ENCODE data around the gene SLC2A11. TPM values are rescaled to one million over a fixed set of nuclear protein-coding genes. Genes with fewer than 3 reads are reported as not detected.
A peak's percentile ranks its signal among the peaks of the same experiment; 100 is the strongest.

The SLC2A11 gene
- polyA plus RNA-seq, 3 donors, result 6.2 to 12.3 (median 10.3) TPM

DNA sequence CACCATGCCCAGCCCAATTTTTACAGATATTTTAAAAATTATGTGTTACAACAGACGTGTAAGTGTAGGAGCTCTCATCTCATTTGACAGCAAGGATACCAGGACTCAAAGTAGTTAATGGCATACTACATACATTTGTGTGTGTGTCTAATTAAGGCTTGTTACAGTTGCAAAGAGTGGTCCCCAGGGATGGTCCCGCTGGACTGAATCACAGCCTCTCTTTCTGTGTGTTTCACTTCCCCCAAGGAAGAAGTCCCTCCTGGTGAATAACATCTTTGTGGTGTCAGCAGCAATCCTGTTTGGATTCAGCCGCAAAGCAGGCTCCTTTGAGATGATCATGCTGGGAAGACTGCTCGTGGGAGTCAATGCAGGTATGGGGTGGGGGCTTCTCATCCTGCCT, 17.2 kb downstream of the SLC2A11 start:
- WGBS, 3 donors, result 88 to 94% (median 91%) methylated on average over 4 of the region's 4 CpGs
- no peak overlapping the region for H3K27ac ChIP-seq (ENCODE audit: low read depth, low read length)

DNA sequence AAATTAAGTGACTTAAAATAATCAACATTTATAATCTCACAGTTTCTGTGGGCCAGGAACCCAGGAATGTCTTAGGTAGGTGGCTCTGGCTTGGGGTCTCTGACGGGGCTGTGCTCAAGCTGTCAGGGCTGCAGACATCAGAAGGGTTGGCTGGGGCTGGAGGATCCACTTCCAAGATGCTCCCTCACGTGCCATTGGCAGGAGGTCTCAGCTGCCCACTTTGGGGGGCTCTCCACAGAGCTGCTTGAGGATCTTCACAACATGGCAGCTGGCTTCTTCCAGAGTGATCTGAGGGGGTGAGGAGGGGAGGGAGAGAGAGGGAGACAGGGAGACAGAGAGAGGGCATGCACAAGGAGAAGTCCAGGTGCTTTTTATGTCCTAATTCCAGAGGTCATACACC, 18.1 kb downstream of the SLC2A11 start:
- 89 to 97% (median 92%) methylated on average over 2 of the region's 2 CpGs for WGBS, 3 donors
- H3K27ac ChIP-seq (ENCODE audit: low read depth, low read length), result no peak overlapping the region

DNA sequence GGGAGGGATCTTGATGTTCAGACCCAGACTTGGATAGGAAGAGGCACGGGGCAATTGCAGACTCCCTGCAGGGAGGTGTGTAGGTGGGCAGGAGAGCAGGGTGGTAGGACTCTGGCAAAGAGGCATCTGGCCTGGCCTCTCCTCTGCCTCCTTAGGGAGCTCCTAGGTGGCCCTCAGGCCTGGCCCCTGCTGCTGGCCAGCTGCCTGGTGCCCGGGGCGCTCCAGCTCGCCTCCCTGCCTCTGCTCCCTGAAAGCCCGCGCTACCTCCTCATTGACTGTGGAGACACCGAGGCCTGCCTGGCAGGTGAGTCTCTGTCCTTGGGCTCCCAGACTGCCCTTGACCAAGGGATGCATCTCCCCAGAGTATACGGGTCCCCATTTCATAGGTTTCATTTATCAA, 19.9 kb downstream of the SLC2A11 start:
- H3K27ac ChIP-seq (ENCODE audit: low read depth, low read length), result no peak overlapping the region
- 90 to 95% (median 94%) methylated on average over 8 of the region's 8 CpGs for WGBS, 3 donors

DNA sequence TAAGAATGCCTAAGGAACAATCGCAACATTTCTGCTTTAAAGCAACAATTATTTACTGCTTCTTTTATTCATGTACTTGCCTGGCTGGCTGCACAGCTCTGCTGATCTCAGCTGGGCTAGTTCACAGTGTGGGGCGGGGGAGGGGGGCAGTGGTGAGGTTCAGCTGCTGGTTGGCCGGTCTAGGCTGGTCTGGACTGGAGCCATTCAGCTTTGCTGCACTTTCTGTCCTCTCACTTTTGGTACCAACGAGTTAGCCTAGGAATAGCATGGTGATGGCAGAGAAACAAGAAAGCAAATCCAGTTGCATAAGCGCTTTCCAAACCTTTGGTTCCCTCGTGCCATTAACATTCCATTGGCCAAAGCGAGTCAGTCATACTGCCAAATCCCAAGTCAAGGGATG, 20.5 kb downstream of the SLC2A11 start:
- 80 to 93% (median 92%) methylated on average over 7 of the region's 7 CpGs for WGBS, 3 donors
- H3K27ac ChIP-seq (ENCODE audit: low read depth, low read length), result no peak overlapping the region

DNA sequence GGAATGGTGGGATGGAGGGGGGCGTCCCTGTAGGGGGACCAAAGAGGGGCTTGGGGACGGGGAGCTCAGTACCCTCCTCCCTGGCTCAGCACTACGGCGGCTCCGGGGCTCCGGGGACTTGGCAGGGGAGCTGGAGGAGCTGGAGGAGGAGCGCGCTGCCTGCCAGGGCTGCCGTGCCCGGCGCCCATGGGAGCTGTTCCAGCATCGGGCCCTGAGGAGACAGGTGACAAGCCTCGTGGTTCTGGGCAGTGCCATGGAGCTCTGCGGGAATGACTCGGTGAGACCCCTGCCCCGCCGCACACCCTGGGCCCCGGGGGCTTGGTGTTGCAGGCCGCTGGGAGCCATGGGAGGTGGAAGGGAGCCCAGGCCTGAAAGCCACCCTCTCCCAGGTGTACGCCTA, 24.7 kb downstream of the SLC2A11 start:
- no peak overlapping the region for H3K27ac ChIP-seq (ENCODE audit: low read depth, low read length)
- 87 to 93% (median 89%) methylated on average over 19 to 20 of the region's 20 CpGs for WGBS, 3 donors

DNA sequence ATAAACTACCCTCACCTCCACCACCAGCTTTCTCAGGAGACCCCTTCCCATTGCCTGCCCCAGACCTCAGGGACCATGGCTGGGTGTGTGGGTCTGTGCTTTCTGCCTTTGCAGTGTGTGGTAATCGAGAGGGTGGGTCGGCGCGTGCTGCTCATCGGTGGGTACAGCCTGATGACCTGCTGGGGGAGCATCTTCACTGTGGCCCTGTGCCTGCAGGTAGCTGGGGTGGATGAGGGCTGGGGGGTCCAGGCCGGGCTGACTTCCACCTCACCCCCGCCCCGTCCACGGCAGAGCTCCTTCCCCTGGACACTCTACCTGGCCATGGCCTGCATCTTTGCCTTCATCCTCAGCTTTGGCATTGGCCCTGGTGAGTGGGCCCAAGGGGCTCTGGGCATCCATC, 26.0 kb downstream of the SLC2A11 start:
- H3K27ac ChIP-seq (ENCODE audit: low read depth, low read length), result no peak overlapping the region
- 95 to 98% (median 96%) methylated on average over 9 of the region's 9 CpGs for WGBS, 3 donors

DNA sequence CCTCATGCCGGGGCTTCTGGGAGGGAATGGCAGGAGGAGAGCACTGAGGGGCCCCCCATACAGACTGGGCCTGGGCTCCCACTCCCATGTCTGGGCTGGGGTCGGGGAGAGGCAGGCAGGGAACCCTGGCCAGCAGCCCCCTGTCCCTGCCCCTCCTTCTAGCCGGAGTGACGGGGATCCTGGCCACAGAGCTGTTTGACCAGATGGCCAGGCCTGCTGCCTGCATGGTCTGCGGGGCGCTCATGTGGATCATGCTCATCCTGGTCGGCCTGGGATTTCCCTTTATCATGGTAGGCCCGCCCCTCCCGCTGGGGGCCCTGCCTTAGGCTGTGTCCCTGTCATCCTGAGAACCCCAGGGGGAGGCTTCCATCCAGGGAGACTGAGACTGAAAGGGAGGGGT, 26.5 kb downstream of the SLC2A11 start:
- WGBS, 3 donors, result 91 to 97% (median 92%) methylated on average over 9 of the region's 9 CpGs
- H3K27ac ChIP-seq (ENCODE audit: low read depth, low read length), result no peak overlapping the region

DNA sequence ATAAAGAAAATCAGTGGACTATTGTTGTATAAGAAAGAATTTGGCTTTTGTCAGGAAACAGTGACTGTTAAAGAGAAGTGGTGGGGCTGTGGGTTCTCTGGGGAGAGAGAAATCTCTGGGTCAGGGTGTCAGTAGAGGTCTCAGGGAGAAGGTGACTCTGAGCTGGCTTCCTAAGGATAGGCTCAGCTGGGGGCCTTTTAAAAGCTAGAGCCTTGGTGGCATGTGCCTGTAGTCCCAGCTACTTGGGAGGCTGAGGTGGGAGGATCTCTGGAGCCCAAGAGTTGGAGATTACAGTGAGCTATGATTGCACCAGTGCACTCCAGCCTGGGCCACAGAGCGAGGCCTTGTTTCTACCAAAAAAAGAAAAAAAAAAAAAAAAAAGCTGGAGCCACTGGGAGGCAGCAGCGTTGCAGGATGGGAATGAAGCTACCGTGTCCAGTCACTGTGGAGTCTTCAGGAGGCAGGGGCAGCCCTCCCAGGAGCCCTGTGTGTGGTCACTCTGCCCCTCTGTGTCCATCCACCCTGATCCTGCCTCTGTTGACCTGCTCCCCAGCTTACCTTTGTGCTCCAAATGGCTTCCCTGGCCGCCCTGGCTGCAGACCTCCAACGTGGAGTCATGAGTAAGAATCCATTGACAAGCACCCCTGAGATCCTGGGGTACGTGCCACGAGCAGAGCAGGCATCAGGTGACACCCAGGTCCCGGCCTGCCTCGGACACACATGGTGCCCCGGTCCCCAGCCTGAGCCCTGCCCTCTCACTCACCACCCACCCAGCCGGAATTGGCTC, 31.1 kb downstream of the SLC2A11 start:
- H3K27ac ChIP-seq (ENCODE audit: low read depth, low read length), result no peak overlapping the region
- 68 to 82% (median 80%) methylated on average over 11 of the region's 11 CpGs for WGBS, 3 donors

DNA sequence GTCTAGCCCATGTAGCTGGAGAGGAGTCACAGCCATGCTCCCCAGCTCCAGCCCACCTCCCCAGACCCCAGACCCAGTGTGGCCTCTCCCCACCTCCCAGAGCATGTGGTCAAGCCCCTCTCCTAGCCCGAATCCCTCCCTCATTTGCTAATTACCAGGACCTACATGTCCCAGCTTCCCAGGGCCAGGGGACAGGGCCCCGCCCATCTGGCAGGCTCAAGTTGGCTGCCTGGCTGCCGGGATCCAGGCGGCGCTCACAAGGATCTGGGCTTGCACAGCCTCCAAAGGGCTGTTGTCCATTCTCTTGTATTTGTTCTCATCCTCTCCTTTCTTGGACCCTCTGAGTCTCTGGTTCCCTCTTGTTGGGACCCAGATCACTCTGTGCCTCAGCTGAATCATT, 31.9 kb downstream of the SLC2A11 start:
- 60 to 67% (median 61%) methylated on average over 5 of the region's 5 CpGs for WGBS, 3 donors
- H3K27ac ChIP-seq (ENCODE audit: low read depth, low read length), result no peak overlapping the region

DNA sequence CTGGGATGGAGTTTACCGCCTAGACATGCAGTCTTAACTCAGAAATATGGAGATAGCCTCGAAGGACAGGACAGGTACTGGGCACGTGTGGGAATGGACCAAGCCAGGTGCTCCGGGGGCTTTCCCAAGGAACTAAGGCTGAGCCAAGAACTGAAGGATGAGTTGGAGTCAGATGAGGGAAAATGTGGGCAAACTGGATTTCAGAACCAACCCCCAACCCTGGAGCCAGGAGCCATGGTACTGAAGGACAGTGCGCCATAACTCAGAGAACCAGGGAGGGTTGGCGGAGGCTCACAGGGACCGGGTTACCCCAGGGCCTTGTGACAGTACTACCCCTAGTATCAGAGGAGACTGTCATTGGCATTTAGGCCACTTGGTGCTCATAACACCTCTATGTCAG, 34.1 kb downstream of the SLC2A11 start:
- 84 to 91% (median 91%) methylated on average over 7 of the region's 7 CpGs for WGBS, 3 donors
- no peak overlapping the region for H3K27ac ChIP-seq (ENCODE audit: low read depth, low read length)

DNA sequence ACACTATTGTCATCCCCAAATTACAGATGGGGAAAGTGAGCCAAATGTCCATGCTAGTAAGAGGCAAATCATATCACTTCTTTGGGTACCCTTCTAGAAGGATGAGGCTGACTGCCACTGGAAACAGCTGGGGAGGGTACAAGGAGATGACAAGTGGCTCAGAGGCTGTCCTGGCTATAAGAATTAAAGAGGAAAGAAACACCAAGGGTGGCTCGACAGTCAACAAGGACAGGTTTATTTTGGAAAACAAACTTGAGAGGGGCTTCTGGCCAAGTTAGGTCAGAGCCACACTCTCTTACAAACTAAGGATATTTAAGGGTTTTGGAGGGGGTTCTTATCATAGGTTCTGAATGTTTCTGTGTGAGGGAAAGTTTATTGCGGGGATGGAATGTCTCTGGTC, 34.5 kb downstream of the SLC2A11 start:
- no peak overlapping the region for H3K27ac ChIP-seq (ENCODE audit: low read depth, low read length)
- WGBS, 3 donors, result 84 to 98% (median 92%) methylated on average over 2 of the region's 2 CpGs

DNA sequence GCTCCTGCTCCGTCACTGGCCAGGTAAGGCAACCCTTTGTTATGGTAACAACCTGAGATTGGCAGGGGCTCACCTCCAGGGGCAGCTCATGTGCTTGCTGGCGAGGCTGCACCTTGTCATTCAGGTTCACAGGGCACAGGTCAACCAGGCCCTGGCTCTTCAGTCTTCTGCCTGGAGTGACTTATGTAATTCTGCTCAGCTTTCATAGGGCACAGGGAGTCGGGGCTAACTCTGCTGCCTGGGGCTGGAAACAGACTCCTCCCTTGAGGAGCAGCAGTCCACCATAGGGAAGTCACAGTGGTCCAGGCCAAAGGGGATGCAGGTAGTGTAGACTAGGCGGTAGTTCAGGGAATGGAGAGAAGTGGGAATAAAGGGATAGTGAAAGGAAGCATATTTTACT, 35.0 kb downstream of the SLC2A11 start:
- H3K27ac ChIP-seq (ENCODE audit: low read depth, low read length), result no peak overlapping the region

DNA sequence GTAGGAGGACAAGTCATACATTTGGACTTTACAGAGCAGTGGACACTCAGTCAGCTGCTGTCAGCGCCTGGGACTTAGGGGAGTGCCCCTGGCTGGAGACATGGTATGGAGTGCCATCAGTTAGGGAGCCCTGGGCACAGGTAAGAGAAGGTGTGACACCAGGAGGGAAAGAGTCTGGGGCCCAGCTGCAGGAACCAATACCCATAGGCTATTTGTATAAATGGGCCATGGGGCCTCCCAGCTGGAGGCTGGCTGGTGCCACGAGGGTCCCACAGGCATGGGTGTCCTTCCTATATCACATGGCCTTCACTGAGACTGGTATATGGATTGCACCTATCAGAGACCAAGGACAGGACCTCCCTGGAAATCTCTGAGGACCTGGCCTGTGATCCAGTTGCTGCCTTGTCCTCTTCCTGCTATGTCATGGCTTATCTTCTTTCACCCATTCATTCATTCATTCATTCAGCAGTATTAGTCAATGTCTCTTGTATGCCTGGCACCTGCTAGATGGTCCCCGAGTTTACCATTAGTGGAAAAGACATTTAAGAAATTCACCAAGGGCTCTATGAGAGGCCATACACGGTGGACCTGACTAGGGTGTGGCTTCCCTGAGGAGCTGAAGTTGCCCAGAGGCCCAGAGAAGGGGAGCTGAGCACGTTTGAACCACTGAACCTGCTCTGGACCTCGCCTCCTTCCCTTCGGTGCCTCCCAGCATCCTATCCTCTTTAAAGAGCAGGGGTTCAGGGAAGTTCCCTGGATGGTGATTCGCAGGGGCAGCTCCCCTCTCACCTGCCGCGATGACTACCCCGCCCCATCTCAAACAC, 35.7 kb downstream of the SLC2A11 start:
- WGBS, 3 donors, result 21 to 35% (median 29%) methylated on average over 11 of the region's 11 CpGs
- no peak overlapping the region for H3K27ac ChIP-seq (ENCODE audit: low read depth, low read length)

More for the DNA sequence above, 35.0 kb downstream of the SLC2A11 start:
- WGBS, 3 donors, result 79 to 91% (median 87%) methylated on average over 4 of the region's 4 CpGs

DNA sequence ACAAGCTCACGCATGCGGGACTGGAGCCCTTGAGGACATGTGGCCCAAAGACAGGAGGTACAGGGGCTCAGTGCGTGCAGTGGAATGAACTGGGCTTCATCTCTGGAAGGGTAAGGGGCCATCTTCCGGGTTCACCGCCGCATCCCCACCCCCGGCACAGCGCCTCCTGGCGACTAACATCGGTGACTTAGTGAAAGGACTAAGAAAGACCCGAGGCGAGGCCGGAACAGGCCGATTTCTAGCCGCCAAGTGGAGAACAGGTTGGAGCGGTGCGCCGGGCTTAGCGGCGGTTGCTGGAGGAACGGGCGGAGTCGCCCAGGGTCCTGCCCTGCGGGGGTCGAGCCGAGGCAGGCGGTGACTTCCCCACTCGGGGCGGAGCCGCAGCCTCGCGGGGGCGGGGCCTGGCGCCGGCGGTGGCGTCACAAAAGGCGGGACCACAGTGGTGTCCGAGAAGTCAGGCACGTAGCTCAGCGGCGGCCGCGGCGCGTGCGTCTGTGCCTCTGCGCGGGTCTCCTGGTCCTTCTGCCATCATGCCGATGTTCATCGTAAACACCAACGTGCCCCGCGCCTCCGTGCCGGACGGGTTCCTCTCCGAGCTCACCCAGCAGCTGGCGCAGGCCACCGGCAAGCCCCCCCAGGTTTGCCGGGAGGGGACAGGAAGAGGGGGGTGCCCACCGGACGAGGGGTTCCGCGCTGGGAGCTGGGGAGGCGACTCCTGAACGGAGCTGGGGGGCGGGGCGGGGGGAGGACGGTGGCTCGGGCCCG, 36.5 kb downstream of the SLC2A11 start, which contains the start of gene MIF:
Gene MIF, plus strand, starts transcription at position 439 of the 765 bp plus-strand sequence. Its CDS starts 92 bp downstream, at position 531.
- H3K27ac ChIP-seq (ENCODE audit: low read depth, low read length), result peak within 1 kb of the TSS; percentile 65
- 0 to 1% (median 1%) methylated on average over 51 to 72 of the region's 72 CpGs for WGBS, 3 donors

DNA sequence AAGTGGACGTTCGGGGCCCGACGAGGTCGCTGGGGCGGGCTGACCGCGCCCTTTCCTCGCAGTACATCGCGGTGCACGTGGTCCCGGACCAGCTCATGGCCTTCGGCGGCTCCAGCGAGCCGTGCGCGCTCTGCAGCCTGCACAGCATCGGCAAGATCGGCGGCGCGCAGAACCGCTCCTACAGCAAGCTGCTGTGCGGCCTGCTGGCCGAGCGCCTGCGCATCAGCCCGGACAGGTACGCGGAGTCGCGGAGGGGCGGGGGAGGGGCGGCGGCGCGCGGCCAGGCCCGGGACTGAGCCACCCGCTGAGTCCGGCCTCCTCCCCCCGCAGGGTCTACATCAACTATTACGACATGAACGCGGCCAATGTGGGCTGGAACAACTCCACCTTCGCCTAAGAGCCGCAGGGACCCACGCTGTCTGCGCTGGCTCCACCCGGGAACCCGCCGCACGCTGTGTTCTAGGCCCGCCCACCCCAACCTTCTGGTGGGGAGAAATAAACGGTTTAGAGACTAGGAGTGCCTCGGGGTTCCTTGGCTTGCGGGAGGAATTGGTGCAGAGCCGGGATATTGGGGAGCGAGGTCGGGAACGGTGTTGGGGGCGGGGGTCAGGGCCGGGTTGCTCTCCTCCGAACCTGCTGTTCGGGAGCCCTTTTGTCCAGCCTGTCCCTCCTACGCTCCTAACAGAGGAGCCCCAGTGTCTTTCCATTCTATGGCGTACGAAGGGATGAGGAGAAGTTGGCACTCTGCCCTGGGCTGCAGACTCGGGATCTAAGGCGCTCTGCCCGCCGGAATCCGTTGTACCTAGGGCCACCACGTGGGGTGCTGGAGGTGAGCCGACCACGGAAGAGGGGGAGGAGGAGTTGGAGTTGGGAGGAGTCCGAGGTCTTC, 37.3 kb downstream of the SLC2A11 start:
- WGBS, 3 donors, result 1% methylated on average over 66 to 79 of the region's 79 CpGs
- H3K27ac ChIP-seq (ENCODE audit: low read depth, low read length), result peak overlapping the region; percentile 65

DNA sequence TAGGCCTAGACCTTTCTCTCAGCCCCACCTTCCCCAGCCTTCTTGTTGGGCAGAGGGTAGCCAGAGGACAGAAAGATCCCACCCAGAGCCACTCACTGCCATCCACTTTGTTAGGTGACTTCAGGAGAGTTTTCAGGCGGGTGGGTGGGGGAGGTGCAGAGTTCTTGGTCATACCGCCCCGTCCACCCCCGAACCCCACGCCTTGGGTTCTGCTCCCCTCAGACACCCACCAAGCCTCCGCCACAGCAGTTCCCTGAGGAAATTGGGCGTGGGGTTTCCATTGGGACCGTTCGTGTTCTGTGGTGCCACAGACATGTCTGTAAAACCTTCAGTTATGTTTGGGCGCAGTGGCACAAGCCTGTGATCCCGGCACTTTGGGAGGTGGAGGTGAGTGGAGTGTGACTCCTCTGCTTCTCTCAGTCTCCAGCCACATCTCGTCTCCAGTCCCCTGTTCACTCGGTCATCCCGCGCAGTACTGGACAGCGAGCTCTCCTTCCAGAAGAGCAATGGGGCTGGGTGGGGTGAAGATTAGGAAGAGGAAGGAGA, 38.0 kb downstream of the SLC2A11 start:
- H3K27ac ChIP-seq (ENCODE audit: low read depth, low read length), result no peak overlapping the region
- WGBS, 3 donors, result 82 to 97% (median 84%) methylated on average over 11 to 16 of the region's 16 CpGs

DNA sequence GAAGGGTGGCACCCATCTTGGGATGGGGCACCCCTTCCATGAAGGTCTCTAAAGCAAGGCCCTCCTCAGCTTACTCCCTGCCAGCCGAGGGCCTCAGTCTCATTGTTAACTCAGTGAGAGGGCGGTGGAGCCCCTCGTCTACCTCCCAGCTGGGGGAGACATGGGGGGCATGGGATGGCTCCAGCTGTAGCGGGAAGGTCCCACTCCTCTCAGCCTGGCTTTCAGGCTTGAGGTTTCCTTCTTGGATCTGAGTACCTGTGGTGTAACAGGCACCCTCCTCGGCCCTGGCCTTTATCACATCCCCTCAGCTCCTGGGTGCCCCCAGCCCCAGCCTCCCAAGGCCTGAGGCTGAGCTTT, 38.5 kb downstream of the SLC2A11 start:
- H3K27ac ChIP-seq (ENCODE audit: low read depth, low read length), result no peak overlapping the region
- 87 to 90% (median 89%) methylated on average over 5 of the region's 5 CpGs for WGBS, 3 donors

All from adipose tissue (tissue), 3 donors.